GM23338 (cell line): Measurements from ENCODE around the gene TM6SF1.

Experiments
- EZH2 ChIP-seq: fragments of 200-600 bp; sonication (generic); IDR thresholded peaks from one replicate; pipeline ENCODE4 v1.8.0; 2017; ENCODE audit warnings: antibody characterized with exemption, mild to moderate bottlenecking, low read depth; ENCODE audit not compliant: unreplicated experiment
- STAT1 ChIP-seq: IDR thresholded peaks from one replicate; pipeline ENCODE4 v1.6.1; 2016; ENCODE audit warnings: antibody characterized with exemption; ENCODE audit not compliant: unreplicated experiment
- TF ChIP-seq, protein P1 (sequence below), 2 experiments: fragments of 200-600 bp in 1 of 2; sonication (generic) in 1 of 2; conservative IDR thresholded peaks; 2 replicates each; pipeline versions ENCODE4 v1.5.1 to v1.6.1; 2016 to 2017; ENCODE audit warnings: antibody characterized with exemption in 2 of 2, low read depth in 2 of 2, mild to moderate bottlenecking in 2 of 2, moderate library complexity in 1 of 2

DNA sequence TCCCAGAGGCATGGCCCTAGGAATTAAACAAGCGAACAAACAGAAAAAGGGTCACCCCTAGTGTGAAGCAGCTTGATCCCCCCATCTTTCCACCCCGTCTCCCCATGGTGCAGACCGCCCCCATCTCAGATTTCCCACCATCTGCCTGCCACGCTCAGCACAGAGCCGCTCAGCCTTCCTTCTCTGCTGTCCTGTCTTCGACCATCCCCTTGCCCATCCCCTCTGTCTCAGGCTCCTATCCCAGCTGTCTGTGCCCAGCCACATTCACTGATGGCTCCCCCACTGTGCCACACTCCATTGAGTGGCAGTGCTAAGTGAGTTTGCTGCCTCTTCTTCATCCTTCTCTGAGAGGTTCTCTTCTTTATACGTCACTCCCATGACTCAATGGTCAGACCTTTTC lies 28.7 kb upstream of the TM6SF1 start:
- TF ChIP-seq STAT1 (no peak), EZH2 (no peak)
- TF ChIP-seq, protein P1, sequence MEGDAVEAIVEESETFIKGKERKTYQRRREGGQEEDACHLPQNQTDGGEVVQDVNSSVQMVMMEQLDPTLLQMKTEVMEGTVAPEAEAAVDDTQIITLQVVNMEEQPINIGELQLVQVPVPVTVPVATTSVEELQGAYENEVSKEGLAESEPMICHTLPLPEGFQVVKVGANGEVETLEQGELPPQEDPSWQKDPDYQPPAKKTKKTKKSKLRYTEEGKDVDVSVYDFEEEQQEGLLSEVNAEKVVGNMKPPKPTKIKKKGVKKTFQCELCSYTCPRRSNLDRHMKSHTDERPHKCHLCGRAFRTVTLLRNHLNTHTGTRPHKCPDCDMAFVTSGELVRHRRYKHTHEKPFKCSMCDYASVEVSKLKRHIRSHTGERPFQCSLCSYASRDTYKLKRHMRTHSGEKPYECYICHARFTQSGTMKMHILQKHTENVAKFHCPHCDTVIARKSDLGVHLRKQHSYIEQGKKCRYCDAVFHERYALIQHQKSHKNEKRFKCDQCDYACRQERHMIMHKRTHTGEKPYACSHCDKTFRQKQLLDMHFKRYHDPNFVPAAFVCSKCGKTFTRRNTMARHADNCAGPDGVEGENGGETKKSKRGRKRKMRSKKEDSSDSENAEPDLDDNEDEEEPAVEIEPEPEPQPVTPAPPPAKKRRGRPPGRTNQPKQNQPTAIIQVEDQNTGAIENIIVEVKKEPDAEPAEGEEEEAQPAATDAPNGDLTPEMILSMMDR (conservative IDR thresholded peaks at IDR 0.05; ENCODE audit: low read depth in 2 of 2) = no peak
